Esophagus squamous epithelium (tissue), 5 donors: ENCODE data around the gene TRIP13. TPM values are rescaled to one million over a fixed set of nuclear protein-coding genes. Genes with fewer than 3 reads are reported as not detected.
"Not testable (repeated sequence)": the region's sequence is repeated elsewhere in the genome, so short reads cannot be mapped to it uniquely, and the experiment has no call there.

ENCODE experiments used
- DNase-seq: peaks from one replicate; lab custom pipeline; 2025; lab: John Stamatoyannopoulos, UW
- H3K27ac ChIP-seq, 4 donors: fragments of 200-600 bp; sonication (generic); one replicate each; pipeline ENCODE4 v1.5.1; 2016 to 2019; ENCODE audit warnings: mild to moderate bottlenecking in 1 of 4
- H3K27me3 ChIP-seq, 4 donors: fragments of 200-600 bp; sonication (generic); 1 replicate in 3 of 4; 2 replicates in 1 of 4; pipeline versions ENCODE4 v1.5.1 to v1.6.0; 2017 to 2021; ENCODE audit warnings: antibody characterized with exemption in 1 of 4
- H3K36me3 ChIP-seq, 3 donors: fragments of 200-600 bp; sonication (generic); one replicate each; pipeline ENCODE4 v1.5.1; 2016 to 2019
- H3K4me1 ChIP-seq, 3 donors: fragments of 200-600 bp; sonication (generic); one replicate each; pipeline ENCODE4 v1.5.1; 2017 to 2019
- H3K4me3 ChIP-seq, 4 donors: fragments of 200-600 bp; sonication (generic); 1 replicate in 3 of 4; 2 replicates in 1 of 4; pipeline ENCODE4 v1.5.1; 2016 to 2019; ENCODE audit warnings: mild to moderate bottlenecking in 2 of 4, moderate library complexity in 1 of 4
- H3K9me3 ChIP-seq, 3 donors: fragments of 200-600 bp; sonication (generic); one replicate each; pipeline ENCODE4 v1.5.1; 2016 to 2019
- POLR2A ChIP-seq, 4 donors: fragments of 450-650 bp; IDR thresholded peaks; one replicate each; pipeline ENCODE4 v1.6.1; 2017; ENCODE audit warnings: antibody characterized with exemption in 4 of 4, mild to moderate bottlenecking in 4 of 4, moderate library complexity in 3 of 4
- WGBS, 2 donors: methylation state at CpG; one replicate each; pipeline ENCODE4 v1.1.5; 2018; 5-methylcytosine and 5-hydroxymethylcytosine counted together
- intact Hi-C: fragments of 100-400 bp; cut with DNase I; formaldehyde crosslinking; loops from one replicate; pipeline ENCODE4 v1.15.0; 2022
- total RNA-seq, 4 donors: library from RNA; depleted of rRNA; stranded (reverse); fragments of >200 nt; gene quantifications; one replicate each; pipeline ENCODE4 v1.1.0, GENCODE V29; 2016
- TF ChIP-seq, protein P1 (sequence below), 6 experiments: fragments of 450-650 bp in 4 of 6; fragments of 200-600 bp in 2 of 6; sonication (generic) in 2 of 6; IDR thresholded peaks; one replicate each; pipeline ENCODE4 v1.5.1; 2016 to 2019; ENCODE audit warnings: antibody characterized with exemption in 6 of 6, mild to moderate bottlenecking in 4 of 6, moderate library complexity in 4 of 6
- donor health status: DM: yes; HTN: yes; CAD: no.

TRIP13 gene
- total RNA-seq, 4 donors from 2014 or later, result 3.2 to 17.7 (median 9.5) TPM

DNA sequence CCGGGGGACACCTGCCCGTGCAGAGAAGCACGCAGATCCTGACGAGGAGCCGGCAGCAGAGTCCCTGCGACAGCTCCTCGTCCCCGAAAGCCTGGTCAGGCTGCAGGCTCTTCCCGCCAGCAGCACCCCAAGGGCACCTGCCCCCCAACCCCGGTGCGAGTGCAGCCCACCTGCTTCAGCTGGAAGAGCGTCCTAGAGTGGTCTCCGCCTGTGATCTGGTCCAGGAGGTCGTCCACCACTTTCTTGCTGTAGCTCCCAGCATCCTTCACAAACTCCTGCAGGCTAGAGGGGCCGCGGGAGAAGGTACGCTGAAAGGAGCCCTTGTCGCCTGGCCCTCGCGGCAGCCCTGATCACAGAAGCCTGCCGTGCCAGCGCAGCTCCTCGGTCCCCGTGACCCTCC lies 16.8 kb upstream of the TRIP13 start:
- H3K36me3 ChIP-seq, result peaks cover 30 to 82% (median 32%) of the 10 kb centered on the region in 3 donors

DNA sequence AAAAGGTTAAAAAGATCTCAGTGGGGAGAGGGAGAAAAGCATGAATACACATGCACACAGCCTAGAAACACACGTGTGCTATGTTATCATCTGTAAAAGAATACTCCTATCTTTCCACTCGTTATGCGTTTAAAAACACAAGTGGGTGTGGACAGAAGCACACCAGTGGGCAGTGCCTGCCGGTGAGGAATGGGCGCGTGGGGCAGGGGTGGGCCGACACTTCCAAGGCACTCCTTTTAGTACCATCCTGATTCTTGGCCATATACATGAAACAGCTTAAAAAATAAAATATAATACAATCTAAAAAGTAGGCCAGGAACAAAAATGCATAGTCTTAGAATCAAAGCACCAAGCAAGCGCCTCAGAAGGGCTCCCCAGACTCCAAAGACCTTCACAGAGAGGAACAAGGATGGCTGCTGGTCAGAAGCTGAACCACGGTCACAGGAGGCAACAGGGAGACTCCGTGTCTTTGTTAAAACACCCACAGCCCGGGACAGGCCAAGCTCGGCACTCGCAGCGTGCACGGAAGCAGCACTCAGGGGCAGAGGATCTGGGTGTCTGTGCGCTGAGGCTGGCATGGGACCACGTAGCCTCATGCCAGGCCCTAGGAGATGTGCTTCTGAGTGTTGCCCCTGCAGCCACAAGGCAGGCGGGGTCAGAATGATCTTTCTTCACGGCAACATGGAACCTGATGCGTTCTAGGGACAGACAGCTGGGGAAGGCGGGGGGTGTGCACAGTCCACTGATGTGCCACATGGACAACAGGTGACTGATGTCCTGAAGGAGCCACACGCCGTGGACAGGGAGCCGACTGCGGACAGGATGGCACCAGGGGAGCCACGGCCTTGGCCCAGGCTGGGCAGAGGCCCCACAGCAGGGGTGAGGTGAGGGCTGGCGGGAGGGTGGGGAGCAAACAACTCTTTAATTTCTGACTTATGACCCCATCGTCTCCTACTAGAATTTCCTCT lies 16.0 kb upstream of the TRIP13 start:
- Histone ChIP-seq H3K9me3 (no peaks in the 10 kb centered on the region), H3K27me3 (no peaks in the 10 kb centered on the region), H3K4me1 (no peaks in the 10 kb centered on the region), H3K27ac (no peak overlapping the region), H3K36me3 (peaks cover 34 to 82% (median 37%) of the 10 kb centered on the region in 3 donors), H3K4me3 (no peak overlapping the region)
- intact Hi-C loops, result no loop called here
- no peak for DNase-seq
- TF ChIP-seq POLR2A (IDR thresholded peaks at IDR 0.05), result no peak
- TF ChIP-seq, protein P1, sequence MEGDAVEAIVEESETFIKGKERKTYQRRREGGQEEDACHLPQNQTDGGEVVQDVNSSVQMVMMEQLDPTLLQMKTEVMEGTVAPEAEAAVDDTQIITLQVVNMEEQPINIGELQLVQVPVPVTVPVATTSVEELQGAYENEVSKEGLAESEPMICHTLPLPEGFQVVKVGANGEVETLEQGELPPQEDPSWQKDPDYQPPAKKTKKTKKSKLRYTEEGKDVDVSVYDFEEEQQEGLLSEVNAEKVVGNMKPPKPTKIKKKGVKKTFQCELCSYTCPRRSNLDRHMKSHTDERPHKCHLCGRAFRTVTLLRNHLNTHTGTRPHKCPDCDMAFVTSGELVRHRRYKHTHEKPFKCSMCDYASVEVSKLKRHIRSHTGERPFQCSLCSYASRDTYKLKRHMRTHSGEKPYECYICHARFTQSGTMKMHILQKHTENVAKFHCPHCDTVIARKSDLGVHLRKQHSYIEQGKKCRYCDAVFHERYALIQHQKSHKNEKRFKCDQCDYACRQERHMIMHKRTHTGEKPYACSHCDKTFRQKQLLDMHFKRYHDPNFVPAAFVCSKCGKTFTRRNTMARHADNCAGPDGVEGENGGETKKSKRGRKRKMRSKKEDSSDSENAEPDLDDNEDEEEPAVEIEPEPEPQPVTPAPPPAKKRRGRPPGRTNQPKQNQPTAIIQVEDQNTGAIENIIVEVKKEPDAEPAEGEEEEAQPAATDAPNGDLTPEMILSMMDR (IDR thresholded peaks at IDR 0.05), result no peak
- 92 to 93% methylated on average over 24 to 25 of the region's 28 CpGs for WGBS, 2 donors

More for the DNA sequence above, 16.8 kb upstream of the TRIP13 start:
- intact Hi-C loops, result no loop called here
- Histone ChIP-seq H3K27me3 (no peaks in the 10 kb centered on the region), H3K27ac (no peak overlapping the region), H3K4me3 (no peak overlapping the region), H3K4me1 (no peaks in the 10 kb centered on the region), H3K9me3 (no peaks in the 10 kb centered on the region)
- 91 to 92% methylated on average over 12 to 19 of the region's 24 CpGs for WGBS, 2 donors
- no peak for TF ChIP-seq POLR2A (IDR thresholded peaks at IDR 0.05)
- TF ChIP-seq, protein P1 (IDR thresholded peaks at IDR 0.05), result no peak
- DNase-seq, result no peak

DNA sequence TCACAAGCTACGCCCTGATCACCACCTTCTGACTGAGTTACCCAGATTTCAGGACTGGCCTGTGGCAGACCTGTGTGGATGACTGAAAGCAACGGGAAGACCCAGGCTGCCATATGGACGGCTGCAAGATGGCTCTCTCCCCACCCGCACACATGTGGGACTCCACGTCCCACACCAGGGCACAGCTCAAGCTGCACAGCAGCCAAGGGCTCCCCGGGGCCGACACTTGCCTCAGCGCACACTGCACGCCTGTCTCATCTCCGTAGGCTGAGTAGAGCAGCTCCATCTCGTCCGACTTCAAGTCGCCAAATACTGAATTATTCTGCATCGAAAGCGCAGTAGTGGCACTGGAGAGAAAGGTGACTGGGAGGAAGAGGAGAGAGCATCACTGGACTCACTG lies 14.6 kb upstream of the TRIP13 start:
- Histone ChIP-seq H3K4me3 (no peak overlapping the region), H3K27me3 (no peaks in the 10 kb centered on the region), H3K27ac (no peak overlapping the region), H3K36me3 (peaks cover 35 to 82% (median 42%) of the 10 kb centered on the region in 3 donors), H3K4me1 (no peaks in the 10 kb centered on the region), H3K9me3 (no peaks in the 10 kb centered on the region)
- 100% methylated on average over 1 of the region's 15 CpGs; no CpG with 5 or more reads in 1 of the 2 donors for whole genome bisulfite sequencing, 2 donors
- no peak for TF ChIP-seq POLR2A (IDR thresholded peaks at IDR 0.05)
- TF ChIP-seq, protein P1 (IDR thresholded peaks at IDR 0.05), result no peak
- intact Hi-C loops, result no loop called here
- DNase-seq, result no peak

DNA sequence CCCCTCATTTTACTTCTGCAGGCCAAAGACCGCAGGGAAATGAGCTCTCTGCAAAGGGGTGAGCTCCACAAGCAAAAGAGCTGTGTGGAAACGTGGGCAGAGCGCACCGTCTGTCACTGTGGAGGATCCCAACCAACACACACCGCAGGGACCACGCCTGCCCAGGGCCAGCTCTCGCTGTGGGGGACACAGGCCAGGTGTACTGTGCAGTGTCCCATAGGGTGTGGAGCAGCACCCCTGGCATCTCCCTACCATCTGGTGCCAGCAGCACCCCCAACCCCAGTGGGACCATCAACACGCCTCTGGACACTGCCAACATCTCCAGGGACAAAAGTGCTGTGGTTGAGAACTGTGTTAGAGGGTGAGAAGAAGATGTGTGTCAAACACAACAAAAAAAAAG lies 14.0 kb upstream of the TRIP13 start:
- H3K9me3 ChIP-seq, H3K27me3 ChIP-seq, H3K4me1 ChIP-seq, H3K4me3 ChIP-seq, H3K27ac ChIP-seq, DNase-seq, intact Hi-C loops: not testable (repeated sequence)
- H3K36me3 ChIP-seq, result peaks cover 41 to 82% (median 45%) of the 10 kb centered on the region in 3 donors
- WGBS, 2 donors, result no CpG with 5 or more reads among the region's 8 CpGs

DNA sequence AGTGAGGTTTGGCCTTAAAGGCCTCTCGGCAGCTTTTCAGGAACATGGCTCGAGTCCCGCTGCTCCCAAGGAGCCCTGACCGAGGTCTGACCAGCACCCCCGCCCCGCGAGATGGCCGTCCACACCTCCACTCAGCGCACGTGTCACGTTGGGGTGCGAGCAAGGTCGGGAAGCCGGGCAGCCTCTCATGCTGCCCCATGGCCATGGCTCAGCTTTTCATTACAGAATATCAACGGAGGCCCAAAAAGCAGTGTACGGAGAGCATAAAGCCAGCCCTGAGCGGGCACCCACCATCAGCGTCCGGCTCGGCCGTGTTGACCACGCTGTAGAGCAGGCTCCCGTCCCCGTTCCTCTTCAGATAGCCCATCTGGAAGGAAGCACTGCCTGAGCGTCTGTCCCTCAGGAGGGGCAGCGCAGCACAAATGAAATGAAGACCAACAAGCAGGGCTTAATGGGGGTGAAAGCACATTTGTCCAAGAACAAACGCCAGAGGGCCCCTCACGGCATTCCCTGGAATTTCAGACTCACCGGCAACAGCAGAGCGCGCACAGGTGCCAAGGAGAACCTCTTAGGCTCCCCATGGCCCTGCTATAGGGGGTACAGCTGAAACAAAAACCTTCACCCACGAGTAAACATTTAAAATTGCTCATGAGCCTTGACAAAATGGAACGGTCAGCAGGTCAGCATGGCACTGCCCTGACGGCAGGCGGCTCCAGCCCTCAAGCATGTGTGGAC lies 11.7 kb upstream of the TRIP13 start:
- DNase-seq, result no peak
- Histone ChIP-seq H3K36me3 (peaks cover 45 to 82% (median 51%) of the 10 kb centered on the region in 3 donors), H3K4me1 (no peaks in the 10 kb centered on the region), H3K27me3 (no peaks in the 10 kb centered on the region), H3K4me3 (no peak overlapping the region), H3K27ac (no peak overlapping the region), H3K9me3 (no peaks in the 10 kb centered on the region)
- TF ChIP-seq POLR2A (IDR thresholded peaks at IDR 0.05), result no peak
- TF ChIP-seq, protein P1 (IDR thresholded peaks at IDR 0.05), result no peak
- intact Hi-C loops, result no loop called here
- 89 to 96% methylated on average over 9 to 16 of the region's 35 CpGs for WGBS, 2 donors
